D721Med (cell line): ENCODE measurements around the gene DHX9.
A peak's percentile ranks its signal among the peaks of the same experiment; 100 is the strongest.

Source experiments
- DNase-seq: peaks from one replicate; pipeline ENCODE4 v3.0.0; 2011; ENCODE audit warnings: low spot score; ENCODE audit not compliant: insufficient read length
- FAIRE-seq: peaks from 2 replicates; lab custom pipeline; 2011; peaks lifted over from hg19 to GRCh38; lab: Jason Lieb, UNC
- TF ChIP-seq, protein P1 (sequence below): IDR thresholded peaks from 2 replicates; pipeline ENCODE4 v1.5.1; 2012; ENCODE audit warnings: mild to moderate bottlenecking, control low read depth; ENCODE audit not compliant: insufficient read depth; ENCODE audit errors: missing control alignments

The DHX9 gene

GRCh38 chr1:182905321-182905720, 66.2 kb downstream of the DHX9 start:
- DNase-seq (no peak), FAIRE-seq (peak; percentile 74)
- TF ChIP-seq, protein P1, sequence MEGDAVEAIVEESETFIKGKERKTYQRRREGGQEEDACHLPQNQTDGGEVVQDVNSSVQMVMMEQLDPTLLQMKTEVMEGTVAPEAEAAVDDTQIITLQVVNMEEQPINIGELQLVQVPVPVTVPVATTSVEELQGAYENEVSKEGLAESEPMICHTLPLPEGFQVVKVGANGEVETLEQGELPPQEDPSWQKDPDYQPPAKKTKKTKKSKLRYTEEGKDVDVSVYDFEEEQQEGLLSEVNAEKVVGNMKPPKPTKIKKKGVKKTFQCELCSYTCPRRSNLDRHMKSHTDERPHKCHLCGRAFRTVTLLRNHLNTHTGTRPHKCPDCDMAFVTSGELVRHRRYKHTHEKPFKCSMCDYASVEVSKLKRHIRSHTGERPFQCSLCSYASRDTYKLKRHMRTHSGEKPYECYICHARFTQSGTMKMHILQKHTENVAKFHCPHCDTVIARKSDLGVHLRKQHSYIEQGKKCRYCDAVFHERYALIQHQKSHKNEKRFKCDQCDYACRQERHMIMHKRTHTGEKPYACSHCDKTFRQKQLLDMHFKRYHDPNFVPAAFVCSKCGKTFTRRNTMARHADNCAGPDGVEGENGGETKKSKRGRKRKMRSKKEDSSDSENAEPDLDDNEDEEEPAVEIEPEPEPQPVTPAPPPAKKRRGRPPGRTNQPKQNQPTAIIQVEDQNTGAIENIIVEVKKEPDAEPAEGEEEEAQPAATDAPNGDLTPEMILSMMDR, result no peak

DNA sequence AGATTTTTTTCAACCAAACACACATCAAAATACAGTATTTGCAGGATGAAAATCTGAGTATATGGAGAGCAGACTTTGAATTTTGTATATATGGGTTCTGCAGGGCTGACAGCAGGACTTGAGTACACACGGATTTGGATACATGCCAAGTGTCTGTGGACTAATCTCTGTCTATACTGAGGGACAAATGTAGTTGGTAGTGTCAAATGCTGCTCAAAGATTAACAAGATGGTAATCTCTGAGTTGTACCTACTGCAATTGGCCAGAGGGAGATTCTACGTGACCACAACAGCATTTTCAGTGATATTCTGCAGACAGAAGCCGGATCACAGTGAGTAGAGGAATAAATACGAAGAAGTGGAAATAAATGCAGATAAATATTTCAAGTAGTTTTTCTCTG, 70.4 kb downstream of the DHX9 start:
- FAIRE-seq (peak; percentile 11), DNase-seq (no peak)
- TF ChIP-seq, protein P1, result no peak

DNA sequence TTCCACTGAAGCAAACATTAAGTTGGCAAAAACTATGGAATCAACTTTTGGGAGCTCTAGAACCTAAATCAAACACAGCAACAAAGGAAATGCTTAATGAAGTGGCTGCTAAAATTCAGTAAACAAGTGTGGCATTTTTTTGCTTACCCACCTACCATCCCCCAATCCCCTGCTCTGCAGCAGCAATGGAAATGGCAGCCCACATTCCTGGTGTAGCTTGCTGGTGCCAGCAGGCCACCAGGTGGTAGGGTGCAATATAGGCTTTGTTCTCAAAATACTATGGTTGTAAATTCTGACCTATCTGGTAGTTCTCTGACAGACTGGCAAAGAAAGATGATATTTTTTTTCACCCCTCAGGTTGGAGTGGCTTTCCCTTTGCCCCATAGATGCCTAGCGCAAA, 71.0 kb downstream of the DHX9 start:
- TF ChIP-seq, protein P1, result no peak
- DNase-seq (no peak), FAIRE-seq (no peak)

GRCh38 chr1:182913401-182913800, 74.3 kb downstream of the DHX9 start:
- FAIRE-seq (no peak), DNase-seq (no peak)
- TF ChIP-seq, protein P1, result no peak

DNA sequence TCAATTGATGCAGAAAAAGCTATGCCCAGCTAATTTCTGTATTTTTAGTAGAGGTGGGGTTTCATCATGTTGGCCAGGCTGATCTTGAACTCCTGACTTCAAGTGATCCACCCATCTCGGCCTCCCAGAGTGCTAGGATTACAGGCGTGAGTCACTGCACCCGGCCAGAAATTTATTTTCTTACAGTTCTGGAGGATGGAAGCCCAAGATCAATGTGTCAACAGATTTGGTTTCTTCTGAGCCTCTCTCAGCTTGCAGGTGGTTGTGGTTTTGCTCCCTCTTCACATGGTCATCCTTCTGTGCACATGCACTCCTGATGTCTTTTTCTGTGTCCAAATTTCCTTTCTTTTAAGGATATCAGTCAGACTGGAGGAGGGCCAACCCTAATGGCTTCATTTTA, 78.2 kb downstream of the DHX9 start:
- no peak for FAIRE-seq
- TF ChIP-seq, protein P1, result no peak
- DNase-seq, result no peak

DNA sequence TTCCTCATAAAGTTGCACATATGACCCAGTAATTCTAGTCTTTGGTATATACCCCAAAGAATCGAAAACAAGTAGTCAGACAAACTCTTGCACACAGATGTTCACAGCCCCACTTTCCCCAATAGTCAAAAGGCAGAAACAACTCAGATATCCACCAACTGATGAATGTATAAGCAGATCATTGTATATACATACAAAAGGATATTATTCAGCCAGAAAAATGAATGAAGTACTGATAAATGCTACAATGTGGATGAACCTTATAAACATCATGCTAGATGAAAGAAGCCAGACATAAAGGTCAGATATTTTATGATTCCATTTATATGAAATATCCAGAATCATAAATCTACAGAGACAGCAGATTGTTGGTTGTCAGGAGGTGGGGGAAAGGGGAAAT, 86.5 kb downstream of the DHX9 start:
- FAIRE-seq (peak; percentile 46), DNase-seq (no peak)
- TF ChIP-seq, protein P1, result no peak

GRCh38 chr1:182927693-182928433, 88.7 kb downstream of the DHX9 start:
- TF ChIP-seq, protein P1, result no peak
- no peak for DNase-seq
- FAIRE-seq, result peak; percentile 46
